Stimulated activated naive CD8-positive, alpha-beta T cell treated with anti-CD3 and anti-CD28 coated beads, Interleukin-15, Interleukin-2, amounts not matched to agents 100 U/mL and 50 U/mL, for 24 hours (primary cell): ENCODE measurements around the gene PLXNC1.

Experiments
- ATAC-seq: fragments of 150-1000 bp; cut with Tn5 transposase; one replicate; pipeline ENCODE4 v1.10.0; 2021
- DNase-seq: peaks from one replicate; pipeline ENCODE4 v3.0.0; 2021

PLXNC1 gene

GRCh38 chr12:94353130-94353529 lies 204.8 kb downstream of the PLXNC1 start:
- DNase-seq (no peak), ATAC-seq (no peak)
